ENCODE data around the gene GALNT17.

DNA sequence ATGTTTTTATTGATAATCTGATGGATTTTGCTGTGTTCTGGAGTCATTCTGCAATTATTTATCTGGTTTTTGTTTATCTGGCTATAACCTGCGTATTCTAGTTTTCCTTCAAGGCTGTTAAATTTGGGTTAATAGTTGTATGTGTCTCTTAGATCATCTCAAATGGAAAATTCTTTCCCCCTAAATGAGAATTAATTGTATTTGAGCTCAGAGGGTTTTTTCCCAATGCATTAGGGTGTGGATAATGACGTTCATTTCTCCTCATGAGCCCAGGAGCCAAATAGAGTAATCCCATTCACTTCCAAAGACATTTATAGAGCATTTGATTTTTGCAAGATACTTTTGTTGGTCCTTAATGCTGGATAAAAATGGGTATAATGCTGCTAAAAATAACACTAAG lies 564.6 kb downstream of the GALNT17 start:
- TF ChIP-seq, protein P1, sequence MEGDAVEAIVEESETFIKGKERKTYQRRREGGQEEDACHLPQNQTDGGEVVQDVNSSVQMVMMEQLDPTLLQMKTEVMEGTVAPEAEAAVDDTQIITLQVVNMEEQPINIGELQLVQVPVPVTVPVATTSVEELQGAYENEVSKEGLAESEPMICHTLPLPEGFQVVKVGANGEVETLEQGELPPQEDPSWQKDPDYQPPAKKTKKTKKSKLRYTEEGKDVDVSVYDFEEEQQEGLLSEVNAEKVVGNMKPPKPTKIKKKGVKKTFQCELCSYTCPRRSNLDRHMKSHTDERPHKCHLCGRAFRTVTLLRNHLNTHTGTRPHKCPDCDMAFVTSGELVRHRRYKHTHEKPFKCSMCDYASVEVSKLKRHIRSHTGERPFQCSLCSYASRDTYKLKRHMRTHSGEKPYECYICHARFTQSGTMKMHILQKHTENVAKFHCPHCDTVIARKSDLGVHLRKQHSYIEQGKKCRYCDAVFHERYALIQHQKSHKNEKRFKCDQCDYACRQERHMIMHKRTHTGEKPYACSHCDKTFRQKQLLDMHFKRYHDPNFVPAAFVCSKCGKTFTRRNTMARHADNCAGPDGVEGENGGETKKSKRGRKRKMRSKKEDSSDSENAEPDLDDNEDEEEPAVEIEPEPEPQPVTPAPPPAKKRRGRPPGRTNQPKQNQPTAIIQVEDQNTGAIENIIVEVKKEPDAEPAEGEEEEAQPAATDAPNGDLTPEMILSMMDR (IDR thresholded peaks at IDR 0.05), result no peak
- TF ChIP-seq POLR2A (IDR thresholded peaks at IDR 0.05), result no peak

Measured in breast epithelium (tissue), 3 donors.